ENCODE data around the gene HOXA5.

HOXA5 gene

DNA sequence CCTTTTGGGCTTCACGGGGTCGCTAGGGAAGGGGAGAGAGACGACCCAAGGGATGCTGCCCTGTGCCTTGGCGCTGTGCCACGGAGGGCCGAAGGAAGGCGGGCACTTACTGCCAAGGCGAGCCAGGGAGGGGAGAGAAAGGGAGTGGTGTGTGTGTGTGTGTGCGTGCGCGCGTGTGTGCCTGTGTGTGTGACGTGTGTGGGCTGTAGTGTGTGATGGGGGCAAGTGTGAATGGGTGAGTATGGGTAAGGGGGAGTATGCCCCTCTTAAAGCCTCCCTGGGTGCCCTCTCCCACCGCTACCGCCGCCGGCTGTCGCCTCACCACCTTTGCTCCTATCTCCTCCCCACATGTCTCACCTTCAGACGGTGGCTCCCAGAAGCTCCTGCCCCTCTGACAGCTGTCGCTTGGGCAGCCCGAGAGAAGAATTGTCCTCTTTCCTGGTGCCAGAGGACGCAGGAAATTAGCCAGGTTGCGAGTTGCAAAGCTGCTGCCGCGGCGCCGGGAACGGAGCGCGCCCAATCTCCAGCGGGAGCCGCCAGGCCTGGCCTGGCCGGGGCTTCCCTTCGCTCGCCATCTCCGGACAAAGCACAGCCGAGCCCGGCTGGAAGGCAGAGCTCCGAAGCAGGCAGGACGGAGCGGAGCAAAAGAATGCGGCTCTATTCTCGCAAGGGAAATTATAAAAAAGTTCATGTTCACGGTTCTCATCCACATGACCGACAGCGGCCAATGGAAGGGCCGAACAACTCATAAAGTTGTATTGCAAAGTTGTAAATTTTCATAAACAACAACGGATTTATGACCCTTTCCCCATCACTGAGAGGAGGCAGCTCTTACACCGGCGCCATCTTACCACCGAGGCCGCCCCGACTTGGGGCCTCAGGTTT is 8.7 kb upstream of the HOXA5 start, which contains the start of gene HOXA3 (continued):
- TF ChIP-seq ZNF138 (tag by site-specific recombination; IDR thresholded peaks at IDR 0.05; ENCODE audit: borderline replicate concordance) (no peak), ZNF629 (tag by site-specific recombination; IDR thresholded peaks at IDR 0.05) (no peak), GLI2 (tag by site-specific recombination; IDR thresholded peaks at IDR 0.05; ENCODE audit: borderline replicate concordance, low read depth) (no peak), ZNF140 (tag by site-specific recombination; IDR thresholded peaks at IDR 0.05) (no peak), KLF1 (tag by site-specific recombination; IDR thresholded peaks at IDR 0.05) (peak; percentile 33), ZNF341 (tag by site-specific recombination; IDR thresholded peaks at IDR 0.05; ENCODE audit: low read depth) (peak; percentile 30), IKZF3 (tag by site-specific recombination; IDR thresholded peaks at IDR 0.05) (no peak)
- TF ChIP-seq, protein P1, sequence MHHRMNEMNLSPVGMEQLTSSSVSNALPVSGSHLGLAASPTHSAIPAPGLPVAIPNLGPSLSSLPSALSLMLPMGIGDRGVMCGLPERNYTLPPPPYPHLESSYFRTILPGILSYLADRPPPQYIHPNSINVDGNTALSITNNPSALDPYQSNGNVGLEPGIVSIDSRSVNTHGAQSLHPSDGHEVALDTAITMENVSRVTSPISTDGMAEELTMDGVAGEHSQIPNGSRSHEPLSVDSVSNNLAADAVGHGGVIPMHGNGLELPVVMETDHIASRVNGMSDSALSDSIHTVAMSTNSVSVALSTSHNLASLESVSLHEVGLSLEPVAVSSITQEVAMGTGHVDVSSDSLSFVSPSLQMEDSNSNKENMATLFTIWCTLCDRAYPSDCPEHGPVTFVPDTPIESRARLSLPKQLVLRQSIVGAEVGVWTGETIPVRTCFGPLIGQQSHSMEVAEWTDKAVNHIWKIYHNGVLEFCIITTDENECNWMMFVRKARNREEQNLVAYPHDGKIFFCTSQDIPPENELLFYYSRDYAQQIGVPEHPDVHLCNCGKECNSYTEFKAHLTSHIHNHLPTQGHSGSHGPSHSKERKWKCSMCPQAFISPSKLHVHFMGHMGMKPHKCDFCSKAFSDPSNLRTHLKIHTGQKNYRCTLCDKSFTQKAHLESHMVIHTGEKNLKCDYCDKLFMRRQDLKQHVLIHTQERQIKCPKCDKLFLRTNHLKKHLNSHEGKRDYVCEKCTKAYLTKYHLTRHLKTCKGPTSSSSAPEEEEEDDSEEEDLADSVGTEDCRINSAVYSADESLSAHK (tag by site-specific recombination; IDR thresholded peaks at IDR 0.05) = peak; percentile 44

DNA sequence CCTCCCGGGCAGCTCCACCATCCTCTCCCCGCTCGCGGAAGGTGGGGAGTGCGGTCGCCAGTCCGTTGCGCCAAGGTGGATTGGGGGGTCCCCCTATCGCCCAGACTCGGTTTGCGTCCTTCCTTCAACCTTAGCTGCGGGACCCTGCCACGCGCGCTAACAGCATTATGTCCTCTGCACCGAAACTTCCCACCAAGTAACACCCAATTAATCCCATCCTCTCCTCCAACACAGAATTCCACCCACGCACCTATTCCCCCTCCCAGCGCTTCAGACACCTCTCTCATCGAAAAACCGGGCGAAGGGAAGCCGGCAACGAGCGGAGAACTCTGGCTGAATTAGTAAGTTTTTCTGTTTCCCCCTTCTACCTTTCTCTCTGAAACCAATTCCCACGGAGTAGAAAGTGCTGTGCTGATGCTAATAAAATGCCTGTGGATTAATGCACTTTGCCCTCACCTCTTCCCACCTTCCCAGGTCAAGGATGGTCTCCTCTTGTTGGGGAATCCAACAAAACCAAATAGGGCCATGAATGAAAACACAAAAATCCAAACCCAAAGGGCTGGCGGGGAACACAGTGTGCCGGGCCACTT is 8.0 kb upstream of the HOXA5 start:
- Histone ChIP-seq H3K9me3 (ENCODE audit: control insufficient read depth, insufficient read depth, low read depth, low read length) (no peaks in the 10 kb centered on the region), H3K27ac (ENCODE audit: extremely low read depth, low read depth, low read length) (peak overlapping the region; percentile 99), H3K4me3 (ENCODE audit: low read depth, low read length) (peak overlapping the region; percentile 59), H3K4me1 (ENCODE audit: control insufficient read depth, insufficient read depth, low read length) (peaks cover 11% of the 10 kb centered on the region), H3K36me3 (ENCODE audit: control insufficient read depth in 2 of 2, insufficient read depth in 1 of 2, low read length in 2 of 2) (peaks cover 0 to 34% of the 10 kb centered on the region in 2 experiments; a peak in 2 of 3 replicates)
- TF ChIP-seq TRIM28 (IDR thresholded peaks at IDR 0.05; ENCODE audit: borderline replicate concordance, low read length) = no peak
- TF ChIP-seq ZFHX2 (tag by site-specific recombination; conservative IDR thresholded peaks at IDR 0.05) = peak; percentile 62
- TF ChIP-seq EGR2 (tag by site-specific recombination; IDR thresholded peaks at IDR 0.05; ENCODE audit: low read depth) = peak; percentile 75; the same call in 1 of the 2 replicates
- TF ChIP-seq IKZF3 (tag by site-specific recombination; IDR thresholded peaks at IDR 0.05) = peak; percentile 37; the same call in 1 of the 2 replicates
- TF ChIP-seq, protein P2, sequence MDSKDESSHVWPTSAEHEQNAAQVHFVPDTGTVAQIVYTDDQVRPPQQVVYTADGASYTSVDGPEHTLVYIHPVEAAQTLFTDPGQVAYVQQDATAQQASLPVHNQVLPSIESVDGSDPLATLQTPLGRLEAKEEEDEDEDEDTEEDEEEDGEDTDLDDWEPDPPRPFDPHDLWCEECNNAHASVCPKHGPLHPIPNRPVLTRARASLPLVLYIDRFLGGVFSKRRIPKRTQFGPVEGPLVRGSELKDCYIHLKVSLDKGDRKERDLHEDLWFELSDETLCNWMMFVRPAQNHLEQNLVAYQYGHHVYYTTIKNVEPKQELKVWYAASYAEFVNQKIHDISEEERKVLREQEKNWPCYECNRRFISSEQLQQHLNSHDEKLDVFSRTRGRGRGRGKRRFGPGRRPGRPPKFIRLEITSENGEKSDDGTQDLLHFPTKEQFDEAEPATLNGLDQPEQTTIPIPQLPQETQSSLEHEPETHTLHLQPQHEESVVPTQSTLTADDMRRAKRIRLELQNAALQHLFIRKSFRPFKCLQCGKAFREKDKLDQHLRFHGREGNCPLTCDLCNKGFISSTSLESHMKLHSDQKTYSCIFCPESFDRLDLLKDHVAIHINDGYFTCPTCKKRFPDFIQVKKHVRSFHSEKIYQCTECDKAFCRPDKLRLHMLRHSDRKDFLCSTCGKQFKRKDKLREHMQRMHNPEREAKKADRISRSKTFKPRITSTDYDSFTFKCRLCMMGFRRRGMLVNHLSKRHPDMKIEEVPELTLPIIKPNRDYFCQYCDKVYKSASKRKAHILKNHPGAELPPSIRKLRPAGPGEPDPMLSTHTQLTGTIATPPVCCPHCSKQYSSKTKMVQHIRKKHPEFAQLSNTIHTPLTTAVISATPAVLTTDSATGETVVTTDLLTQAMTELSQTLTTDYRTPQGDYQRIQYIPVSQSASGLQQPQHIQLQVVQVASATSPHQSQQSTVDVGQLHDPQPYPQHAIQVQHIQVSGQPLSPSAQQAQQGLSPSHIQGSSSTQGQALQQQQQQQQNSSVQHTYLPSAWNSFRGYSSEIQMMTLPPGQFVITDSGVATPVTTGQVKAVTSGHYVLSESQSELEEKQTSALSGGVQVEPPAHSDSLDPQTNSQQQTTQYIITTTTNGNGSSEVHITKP (tag by site-specific recombination; IDR thresholded peaks at IDR 0.05) = no peak
- 0 out of 2 replicates have a peak, but pooled peaks have one; percentile 21 for TF ChIP-seq ZBTB7A (tag by site-specific recombination; IDR thresholded peaks at IDR 0.05; ENCODE audit: low read depth)
- TF ChIP-seq HOXC10 (CRISPR knock-in tag; IDR thresholded peaks at IDR 0.05) = 0 out of 2 replicates have a peak, but pooled peaks have one; percentile 2
- POLR2A ChIA-PET = interaction anchor here (0.6 to 5.6 kb wide), 10 partner anchors 11 to 776 kb away, joined by 3 to 42 read pairs (median 12); partner anchors contain the start of genes HOXA10, HOXA11 and HOXA9
- CTCF ChIA-PET = interaction anchor here (0.5 to 4.3 kb wide), 9 partner anchors 11 to 1294 kb away, joined by 3 to 50 read pairs (median 4); partner anchors contain the start of gene HOXA4
